Fibroblast of gingiva (primary cell): ENCODE measurements around the gene NBAS.

Experiments used
- DNase-seq: peaks from one replicate; pipeline ENCODE4 v3.0.0-alpha.2; 2011; ENCODE audit warnings: low read depth

NBAS gene

DNA sequence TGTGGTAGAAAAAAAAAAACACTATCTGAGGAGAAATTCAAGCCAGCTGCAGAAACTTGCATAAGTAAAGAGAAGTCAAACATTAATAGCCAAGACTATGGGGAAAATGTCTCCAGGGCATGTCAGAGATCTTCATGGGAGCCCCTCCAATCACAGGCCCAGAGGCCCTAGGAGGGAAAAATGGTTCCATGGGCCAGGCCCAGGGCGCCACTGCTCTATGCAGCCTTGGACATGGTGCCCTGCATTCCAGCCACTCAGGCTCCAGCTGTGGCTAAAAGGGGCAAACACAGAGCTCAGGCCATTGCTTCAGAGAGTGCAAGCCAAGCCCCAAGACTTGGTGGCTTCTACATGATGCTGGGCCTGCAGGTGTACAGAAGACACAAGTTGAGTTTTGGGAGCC is 354.7 kb downstream of the NBAS start:
- no peak for DNase-seq

DNA sequence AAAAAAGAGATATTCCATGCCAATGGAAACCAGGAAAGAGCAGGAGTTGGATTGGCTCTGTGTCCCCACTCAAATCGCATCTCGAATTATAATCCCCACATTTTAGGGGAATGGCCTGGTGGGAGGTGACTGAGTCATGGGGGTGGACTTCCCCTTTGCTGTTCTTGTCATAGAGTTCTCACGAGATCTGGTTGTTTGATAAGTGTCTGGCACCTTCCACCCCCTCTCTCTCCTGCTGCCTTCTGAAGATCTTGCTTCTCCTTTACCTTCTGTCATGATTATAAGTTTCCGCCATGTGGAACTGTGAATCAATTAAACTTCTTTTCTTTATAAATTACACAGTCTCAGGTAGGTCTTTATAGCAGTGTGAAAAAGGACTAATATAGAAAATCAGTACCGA is 355.6 kb downstream of the NBAS start:
- DNase-seq: no peak

DNA sequence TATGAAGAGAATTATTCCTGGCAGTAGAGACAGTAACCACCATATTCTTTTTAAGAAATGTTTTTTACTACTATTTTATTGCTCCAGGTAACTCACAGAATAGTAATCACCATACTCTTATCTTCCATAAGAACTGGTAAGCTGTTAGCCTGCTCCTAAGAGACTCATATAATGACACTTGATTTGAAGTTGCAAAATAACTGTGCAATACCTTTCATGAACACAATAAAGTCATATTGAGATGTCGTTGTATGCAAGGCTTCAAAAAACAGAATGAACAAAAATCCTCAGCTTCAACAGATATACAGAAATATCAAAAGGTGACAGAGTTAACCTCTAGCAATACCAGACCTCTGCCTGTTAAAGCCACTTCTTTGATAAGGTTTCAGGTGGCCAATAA is 360.1 kb downstream of the NBAS start:
- no peak for DNase-seq

DNA sequence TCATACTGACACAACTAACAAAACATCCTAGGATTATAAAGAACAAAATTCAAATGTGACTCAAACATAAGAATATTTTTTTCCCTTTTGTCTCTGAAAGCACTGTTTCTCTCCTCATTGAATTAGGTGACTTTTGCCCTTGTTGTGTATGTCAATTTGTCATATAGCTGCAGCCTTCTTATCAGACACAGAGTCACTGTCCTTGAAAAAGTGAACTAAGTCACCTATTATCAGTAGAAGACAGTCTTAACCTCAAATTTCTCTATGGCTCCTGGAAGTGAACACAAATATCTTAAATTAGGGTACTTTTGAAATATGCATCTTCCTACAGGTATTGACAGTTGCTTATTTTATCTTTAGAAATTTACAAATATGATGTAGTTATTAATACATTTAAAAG is 360.6 kb downstream of the NBAS start:
- DNase-seq: no peak

DNA sequence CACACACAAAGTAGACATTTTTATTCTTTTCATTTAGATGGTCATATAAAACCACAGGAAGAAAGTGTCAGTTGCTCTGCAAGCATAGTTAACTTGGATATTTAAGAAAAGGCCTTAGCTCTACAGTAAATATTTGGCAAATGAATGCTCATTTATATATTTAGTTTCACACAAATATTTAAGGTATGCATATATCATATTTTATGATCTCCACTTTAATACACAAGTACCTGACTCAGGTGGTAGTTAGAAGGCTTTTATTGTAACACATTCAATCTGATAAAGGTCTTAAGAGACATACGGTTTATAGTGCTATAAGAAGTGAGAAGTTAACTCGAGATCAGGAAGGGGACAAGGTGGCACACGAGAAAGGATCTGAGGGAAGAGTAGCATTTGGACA is 363.1 kb downstream of the NBAS start:
- no peak for DNase-seq

DNA sequence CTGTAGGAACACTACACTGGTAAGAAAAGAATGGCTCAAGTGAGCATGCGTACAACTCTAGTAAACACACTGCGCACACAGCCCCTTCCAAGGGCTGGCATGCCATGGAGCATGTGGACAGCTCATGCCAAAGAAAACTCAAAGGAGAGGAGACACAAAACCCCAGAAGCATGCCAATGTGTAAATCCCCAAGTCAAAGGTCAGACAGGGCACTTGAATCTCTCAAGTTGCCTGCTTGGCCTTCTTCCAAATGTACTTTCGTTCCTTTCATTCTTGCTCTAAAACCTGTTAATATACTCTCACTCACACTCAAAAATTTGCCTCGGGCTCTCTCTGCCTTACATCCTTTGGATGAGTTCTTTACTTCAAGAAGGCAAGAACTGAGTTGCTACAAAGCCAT is 365.3 kb downstream of the NBAS start:
- DNase-seq: no peak

DNA sequence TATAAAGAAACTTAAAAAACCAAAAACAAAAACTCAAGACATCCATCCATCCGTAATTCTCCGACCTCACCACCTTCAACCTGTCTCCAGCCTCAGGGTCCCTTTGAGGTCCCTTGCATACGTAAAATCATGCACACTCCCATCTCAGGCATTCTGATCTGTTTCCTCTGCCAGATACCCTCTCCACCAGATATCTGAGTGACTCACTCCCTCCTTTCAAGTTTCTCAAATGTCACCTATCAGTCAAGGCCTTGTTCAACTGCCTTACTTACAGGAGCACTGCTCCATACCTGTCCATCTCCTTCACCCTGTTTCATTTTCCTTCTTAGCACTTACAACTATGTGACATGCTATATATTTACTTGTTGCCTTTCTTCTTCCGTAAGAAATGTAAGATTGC is 369.3 kb downstream of the NBAS start:
- no peak for DNase-seq

DNA sequence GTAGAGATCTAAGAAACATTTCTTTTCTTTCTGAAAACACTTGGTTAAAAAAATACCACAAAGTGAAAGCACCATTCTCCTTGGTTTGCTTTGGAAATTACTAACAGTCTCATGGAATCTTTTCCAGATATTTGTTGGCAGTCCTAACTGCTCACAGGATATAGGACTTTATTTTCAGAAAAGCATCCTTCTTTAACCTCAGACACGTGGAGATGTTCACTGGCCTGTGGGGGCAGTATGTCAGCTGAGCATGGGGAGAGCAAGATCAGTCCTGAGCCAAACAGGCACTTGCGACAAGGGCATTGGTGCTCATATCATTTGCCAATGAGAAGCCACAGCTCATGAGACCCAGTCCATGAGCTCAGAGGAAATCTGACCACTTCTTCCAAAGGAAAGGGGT is 371.9 kb downstream of the NBAS start:
- peak; percentile 41 for DNase-seq

DNA sequence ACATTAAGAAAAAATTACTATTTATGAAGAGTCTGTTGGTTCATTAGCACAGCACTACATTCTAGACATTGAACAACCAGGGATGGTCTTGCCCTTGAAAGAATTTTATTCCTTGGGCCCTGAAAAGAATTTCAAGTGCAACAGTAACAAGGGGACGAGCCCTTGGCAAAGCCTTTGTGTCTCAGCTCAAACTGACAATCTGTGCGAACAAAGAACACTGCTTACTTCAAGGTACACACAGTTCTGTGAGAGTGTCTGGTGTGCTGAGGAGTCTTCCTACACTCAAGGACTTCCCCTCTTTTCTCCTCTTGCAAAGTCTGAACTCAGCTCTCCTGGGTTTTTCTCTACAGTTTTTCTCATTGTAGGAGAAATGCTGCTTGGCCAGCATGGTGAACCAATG is 373.4 kb downstream of the NBAS start:
- no peak for DNase-seq

DNA sequence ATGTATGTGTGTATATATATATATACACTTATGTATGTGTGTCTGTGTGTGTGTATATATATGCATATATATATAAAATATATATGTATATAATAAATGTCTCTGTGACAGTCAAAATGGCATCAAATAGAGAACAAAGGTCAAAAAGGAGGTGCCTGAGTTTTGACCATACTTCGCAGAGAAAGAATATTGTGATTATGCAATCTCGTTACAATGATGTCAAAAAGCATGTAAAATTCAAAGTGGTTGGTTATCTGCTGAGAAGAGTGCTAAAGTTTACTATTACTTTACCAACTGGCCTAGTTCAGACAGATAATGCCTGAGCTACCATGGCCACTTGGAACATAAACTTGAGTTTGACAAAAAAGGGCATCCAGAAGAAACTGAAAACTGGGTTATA is 375.0 kb downstream of the NBAS start:
- no peak for DNase-seq

DNA sequence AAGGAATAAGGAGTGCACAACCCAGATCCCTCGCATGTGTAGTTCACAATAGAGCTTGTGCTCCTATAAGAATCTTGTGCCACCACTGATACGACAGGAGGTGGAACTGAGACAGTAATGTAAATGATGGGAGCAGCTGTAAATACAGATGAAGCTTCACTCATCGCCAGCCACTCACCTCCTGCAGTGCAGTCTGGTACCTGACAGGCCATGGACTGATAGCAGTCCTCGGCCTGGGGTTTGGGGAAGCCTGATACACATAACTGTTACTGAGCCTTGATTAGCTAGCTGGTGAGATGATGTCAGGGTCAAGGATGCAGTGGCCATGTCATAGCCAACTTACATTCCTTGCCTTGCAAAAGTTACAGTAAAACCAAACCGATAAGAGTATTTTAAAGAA is 376.6 kb downstream of the NBAS start:
- no peak for DNase-seq

DNA sequence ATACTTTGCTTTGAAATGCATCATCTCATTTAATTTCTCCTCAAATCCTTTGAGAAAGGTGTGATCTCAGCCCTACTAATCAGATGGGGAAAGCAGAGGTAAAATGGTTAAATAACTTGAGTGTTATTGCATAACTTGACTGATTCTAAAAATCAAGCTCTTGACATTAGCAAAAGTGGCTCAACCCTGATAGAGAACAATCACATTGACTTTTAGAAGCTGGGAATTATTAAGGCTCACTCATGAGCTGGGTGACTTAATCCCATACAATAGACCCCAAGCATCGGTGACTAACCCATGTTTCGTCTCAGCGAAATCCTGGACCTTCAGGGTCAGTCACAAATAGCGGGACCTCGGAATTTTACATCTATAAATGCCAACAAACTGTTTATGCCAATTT is 378.9 kb downstream of the NBAS start:
- DNase-seq: no peak

DNA sequence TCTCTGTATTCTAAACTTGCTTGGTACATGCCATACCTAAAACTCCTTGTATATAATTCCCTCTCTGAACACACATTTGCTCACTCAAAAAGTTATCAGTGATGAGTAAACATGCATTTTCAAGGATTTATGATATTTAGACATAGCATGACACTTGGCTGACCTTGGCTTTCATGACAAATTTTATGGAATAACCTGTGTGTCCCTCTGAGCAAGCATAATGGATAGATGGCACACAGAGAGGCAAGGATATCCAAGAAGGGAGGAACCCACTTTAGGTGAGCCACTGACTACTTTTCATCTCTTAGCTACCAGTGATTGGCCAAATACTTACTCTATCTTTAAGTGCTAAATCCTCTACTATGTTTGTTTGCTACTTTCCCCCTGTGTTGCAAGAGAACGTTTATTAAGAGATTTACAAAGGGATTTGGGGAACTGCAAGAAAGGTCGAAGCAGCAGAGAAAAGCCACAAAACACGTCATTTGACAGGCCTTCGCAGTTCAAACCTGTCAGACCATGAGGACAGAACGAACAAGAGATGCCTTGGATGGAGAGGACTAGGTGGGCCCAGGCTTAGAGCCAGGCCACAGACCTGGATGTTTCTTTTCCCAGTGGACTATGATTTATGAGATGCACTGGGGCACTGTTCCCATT is 379.9 kb downstream of the NBAS start:
- no peak for DNase-seq

DNA sequence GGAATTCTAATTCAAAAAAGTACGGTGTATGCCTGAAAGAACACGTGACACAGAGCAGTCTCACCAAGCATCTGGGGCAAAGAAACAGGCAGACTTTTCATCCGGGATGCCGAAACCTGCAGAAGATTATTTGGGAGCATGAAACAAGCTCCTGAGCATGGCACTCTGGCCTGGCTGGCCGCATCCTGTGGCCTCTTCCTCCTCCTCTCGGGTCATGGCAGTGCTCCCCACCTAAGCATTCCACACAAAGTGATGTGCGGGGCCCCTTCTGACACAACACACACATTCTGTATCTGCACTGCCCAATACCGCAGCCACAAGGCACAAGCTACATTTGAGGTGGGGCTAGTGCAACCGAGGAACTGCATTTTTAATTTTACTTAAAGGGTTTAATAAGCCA is 380.8 kb downstream of the NBAS start:
- DNase-seq: no peak

DNA sequence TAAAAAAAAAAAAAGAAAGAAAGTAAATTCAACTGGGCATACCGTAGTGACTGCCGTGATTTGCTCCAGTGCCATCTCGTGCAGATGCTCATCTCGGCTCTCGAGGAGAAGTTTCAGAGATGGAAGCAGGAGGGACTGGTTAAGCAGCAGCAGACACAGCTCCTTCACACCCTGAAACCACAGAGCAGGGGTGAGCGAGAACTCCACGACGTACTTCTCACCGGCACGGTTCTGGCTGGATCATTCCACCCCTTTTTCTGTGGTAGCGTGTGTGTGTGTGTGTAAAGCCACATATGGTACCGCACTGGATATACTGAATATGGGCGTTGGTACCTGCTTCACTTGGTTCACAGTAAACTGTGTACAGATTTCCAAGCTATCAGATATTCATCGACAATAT is 382.2 kb downstream of the NBAS start:
- no peak for DNase-seq

DNA sequence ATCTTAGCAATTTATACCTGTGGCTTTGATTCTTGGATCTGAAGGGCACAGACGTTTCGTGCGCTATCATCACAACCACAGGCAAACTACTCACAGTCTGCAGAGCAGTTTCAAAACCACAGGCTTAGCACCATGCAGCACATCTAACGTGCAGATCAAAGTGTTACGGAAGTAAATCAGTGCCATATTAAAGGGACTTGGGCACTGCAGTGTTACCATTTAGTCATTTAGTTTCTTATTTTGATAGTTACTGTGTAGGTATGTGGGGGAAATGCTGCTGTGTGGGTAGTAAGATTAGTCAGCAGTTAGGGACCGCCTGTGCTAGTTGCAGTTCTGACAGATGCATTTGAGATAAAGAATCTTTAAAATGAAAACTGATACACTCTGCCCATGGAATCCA is 384.0 kb downstream of the NBAS start:
- DNase-seq: no peak

DNA sequence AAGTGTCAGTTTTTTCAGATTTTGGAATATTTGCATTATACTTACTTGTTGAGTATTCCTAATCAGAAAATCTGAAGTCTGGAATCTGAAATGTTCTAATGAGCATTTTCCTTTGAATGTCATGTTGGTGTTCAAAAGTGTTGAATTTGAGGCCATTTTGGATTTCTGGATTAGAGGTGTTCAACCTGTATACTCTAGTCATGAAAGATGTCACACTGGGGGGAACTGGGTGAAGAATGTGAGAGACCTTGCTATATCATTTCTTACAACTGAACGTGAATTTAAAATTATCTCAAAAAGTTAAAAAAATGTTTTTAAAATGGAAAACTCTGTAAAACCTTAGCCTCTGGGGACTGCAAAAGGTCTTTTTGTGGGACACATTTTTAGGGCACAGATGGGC is 384.5 kb downstream of the NBAS start:
- DNase-seq: no peak

DNA sequence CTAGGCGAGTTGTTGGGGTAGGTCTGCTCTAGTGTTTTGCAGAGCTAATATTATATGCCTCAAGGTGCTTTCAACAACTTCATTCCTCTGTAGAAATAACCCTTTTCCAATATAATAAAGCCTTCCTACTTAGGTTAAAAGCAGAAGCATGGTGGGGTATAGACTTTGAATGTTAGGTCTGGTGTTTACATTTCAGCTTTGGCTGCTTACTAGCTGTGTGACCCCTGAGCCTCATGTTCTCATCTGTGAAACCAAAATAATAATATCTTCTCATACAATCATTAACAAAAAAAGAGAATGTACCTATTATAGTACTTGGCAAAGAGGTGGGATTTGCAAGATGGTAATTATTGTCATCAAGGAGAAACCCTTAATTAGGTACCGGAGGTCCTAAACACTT is 386.6 kb downstream of the NBAS start:
- no peak for DNase-seq

DNA sequence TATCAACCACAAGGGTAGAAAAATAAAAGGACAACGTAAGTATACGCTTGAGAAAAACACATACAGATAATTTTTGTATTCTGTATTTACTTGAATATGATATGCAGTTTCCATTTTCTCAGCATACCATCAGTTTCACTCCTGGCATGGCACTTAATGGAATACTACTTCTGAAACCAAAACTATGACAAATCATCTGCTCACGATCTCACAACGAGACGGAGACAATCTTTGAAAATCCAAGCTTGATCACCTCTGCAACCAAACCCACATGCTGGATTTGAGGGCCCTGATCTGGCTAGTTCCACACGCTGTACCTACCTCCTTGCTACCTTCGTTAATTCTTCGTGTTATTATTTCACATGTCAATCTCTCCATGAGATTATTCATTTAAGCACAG is 387.6 kb downstream of the NBAS start:
- no peak for DNase-seq

DNA sequence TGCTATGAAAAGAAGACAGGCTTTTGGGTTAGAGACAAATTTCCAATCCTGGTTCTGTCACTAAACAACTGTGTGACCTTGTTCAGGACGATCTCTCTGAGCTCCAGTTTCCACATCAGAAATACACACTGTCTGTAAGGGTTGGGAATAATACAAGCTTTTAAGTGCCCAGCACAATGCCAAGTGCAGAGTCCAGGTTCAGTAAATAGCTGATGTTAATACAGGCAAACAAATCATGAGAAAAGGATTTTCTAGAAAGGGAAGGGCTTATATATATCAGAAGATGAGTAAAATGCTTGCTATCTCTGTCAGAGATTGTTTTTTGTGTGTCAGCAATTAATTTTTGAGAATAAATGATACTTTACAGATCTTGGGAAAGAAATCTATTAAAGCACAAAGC is 388.3 kb downstream of the NBAS start:
- DNase-seq: no peak

DNA sequence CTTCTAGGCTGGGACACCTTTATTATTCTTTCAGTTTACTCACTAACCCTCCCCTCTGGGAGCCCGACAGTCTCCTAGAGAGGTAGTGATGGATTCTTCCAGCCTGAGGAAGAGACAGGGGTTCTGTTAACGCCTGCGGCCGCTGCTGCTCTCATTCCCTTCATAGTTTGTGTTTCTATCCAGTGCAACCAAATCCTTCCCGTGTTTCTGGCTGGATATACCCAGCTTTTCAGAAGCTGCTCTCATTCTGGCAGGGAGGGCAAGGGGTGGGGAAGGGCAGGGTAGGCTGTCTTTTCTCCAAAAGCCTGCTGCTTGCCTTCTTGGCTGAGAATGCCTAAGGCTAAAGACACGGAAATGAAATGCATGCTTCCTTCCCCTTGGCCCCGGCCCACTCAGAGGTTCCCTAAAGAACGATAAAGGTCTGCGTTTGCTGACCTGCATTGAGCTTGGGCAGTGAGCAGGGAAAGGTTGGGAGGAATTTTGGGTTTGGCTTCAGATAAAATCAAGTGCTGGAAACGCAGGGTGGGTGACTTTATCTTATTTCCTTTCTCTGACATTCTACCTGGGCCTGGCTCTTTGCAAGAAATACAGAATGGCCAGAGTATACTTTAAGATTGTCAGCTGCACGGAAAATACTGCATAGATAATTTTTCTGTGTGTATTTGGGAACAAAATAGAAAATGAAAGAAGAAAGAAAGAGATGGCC is 390.9 kb downstream of the NBAS start:
- peak; percentile 52 for DNase-seq

DNA sequence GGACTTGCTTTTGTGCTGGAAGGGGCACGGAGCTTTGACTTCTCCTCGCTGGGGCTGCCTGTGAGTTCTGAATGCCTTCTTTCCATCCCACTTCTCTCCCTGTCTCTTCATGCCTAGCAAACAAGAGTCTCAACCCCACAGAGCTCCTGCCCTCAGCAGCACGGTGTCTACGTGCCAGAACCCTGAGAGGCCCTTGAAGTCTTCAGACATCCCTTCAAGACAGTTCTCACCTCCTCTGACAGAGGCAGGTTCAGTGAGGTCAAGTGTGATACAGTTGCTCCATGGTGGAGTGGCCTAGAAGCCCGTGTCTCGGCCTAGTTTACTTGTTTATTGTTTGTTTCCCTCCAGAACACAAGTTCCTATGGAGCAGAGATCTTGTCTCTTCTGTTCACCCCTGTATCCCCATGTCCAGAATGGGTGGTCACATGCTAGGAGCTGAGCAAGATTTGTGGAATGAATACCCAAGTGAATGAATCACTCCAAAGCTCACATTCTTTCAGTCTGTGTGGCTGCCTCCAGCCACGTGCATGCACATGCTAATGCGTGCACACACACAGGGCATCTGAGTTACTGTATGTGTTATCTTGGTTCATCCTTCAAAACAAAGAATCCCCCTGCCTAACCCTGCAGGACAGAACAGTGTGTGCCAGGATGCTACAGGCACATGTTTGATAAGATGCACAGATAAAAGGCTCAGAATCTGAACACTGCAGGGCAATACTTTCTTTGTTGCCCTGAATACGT is 391.6 kb downstream of the NBAS start:
- peak; percentile 87 for DNase-seq

DNA sequence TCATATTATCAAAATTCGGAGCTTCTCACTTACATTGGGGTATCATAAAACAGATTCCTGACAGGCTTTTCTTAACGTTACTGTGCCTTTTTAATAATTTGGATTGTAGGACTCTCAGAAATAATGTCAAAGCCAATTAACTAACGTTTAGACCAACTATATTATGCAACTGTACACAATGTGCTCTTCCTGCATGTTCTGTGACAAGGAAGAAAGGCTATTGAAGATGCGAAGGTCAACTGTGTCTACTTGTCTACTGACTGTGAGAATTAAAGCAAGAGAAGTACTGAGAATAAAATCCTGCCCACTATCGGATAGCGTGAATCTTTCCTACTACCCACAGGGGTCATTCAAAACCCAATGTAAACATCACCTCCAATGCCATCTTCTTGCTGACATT is 393.0 kb downstream of the NBAS start:
- DNase-seq: no peak

DNA sequence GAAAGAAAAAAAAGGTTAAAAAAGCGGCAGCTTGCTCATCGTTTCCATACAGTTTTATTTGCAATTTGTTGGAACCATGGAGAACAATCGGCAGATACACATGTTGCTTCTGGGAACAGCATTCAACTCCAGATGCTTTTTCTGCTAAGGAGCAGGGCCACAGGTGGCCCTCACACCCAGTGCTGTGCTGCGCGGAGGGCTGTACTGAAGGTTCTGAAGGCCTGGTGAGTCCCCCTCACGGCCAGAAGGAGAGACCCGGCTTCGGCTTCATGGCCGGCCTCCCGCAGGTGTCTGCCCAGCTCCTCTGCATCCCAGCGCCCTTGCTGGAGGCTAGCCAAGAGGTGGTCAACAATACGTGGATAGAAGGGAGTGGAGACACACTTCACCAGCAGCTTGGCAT is 394.3 kb downstream of the NBAS start:
- no peak for DNase-seq
